Suprapubic skin (tissue), 4 donors: ENCODE data around the gene ARHGEF3. TPM values are rescaled to one million over a fixed set of nuclear protein-coding genes. Genes with fewer than 3 reads are reported as not detected.

Source experiments
- DNase-seq, 2 donors: peaks; one replicate each; pipeline ENCODE4 v3.0.0-alpha.2; 2019; ENCODE audit warnings: low spot score in 2 of 2
- H3K27ac ChIP-seq: fragments of 200-600 bp; sonication (generic); one replicate; pipeline ENCODE4 v1.5.1; 2019
- H3K27me3 ChIP-seq: fragments of 200-600 bp; sonication (generic); one replicate; pipeline ENCODE4 v1.5.1; 2019
- H3K36me3 ChIP-seq: fragments of 200-600 bp; sonication (generic); one replicate; pipeline ENCODE4 v1.5.1; 2019
- H3K4me1 ChIP-seq: fragments of 200-600 bp; sonication (generic); one replicate; pipeline ENCODE4 v1.5.1; 2019
- H3K4me3 ChIP-seq: fragments of 200-600 bp; sonication (generic); one replicate; pipeline ENCODE4 v1.5.1; 2019; ENCODE audit warnings: mild to moderate bottlenecking
- H3K9me3 ChIP-seq: fragments of 200-600 bp; sonication (generic); one replicate; pipeline ENCODE4 v1.5.1; 2019
- CTCF ChIP-seq, 2 donors: fragments of 200-600 bp in 1 of 2; fragments of 450-650 bp in 1 of 2; sonication (generic) in 1 of 2; IDR thresholded peaks; one replicate each; pipeline ENCODE4 v1.5.1; 2016 to 2019; ENCODE audit warnings: antibody characterized with exemption in 2 of 2, mild to moderate bottlenecking in 1 of 2, moderate library complexity in 1 of 2
- EP300 ChIP-seq: sonication (generic); formaldehyde crosslinking; IDR thresholded peaks from one replicate; pipeline ENCODE4 v1.6.1; 2017; ENCODE audit warnings: antibody characterized with exemption
- POLR2A ChIP-seq, 2 donors: fragments of 450-650 bp; IDR thresholded peaks; one replicate each; pipeline ENCODE4 v1.6.1; 2017; ENCODE audit warnings: antibody characterized with exemption in 2 of 2, mild to moderate bottlenecking in 2 of 2, moderate library complexity in 2 of 2
- POLR2AphosphoS5 ChIP-seq, 3 donors: sonication (generic); formaldehyde crosslinking; IDR thresholded peaks; one replicate each; pipeline ENCODE4 v1.6.1; 2017; ENCODE audit warnings: antibody characterized with exemption in 3 of 3
- WGBS: methylation state at CpG from one replicate; pipeline ENCODE4 v1.1.5; 2018; 5-methylcytosine and 5-hydroxymethylcytosine counted together
- total RNA-seq, 4 donors: library from RNA; depleted of rRNA; stranded (reverse); fragments of >200 nt; gene quantifications; one replicate each; pipeline ENCODE4 v1.1.0, GENCODE V29; 2016

ARHGEF3 gene
- total RNA-seq, 4 donors from 2014 or later, result 16.3 to 23.0 (median 19.8) TPM

GRCh38 chr3:56833022-56833421 is 31.3 kb upstream of the ARHGEF3 start:
- H3K9me3 ChIP-seq, result no peaks in the 10 kb centered on the region
- H3K4me1 ChIP-seq, result peaks cover 5% of the 10 kb centered on the region
- no peak overlapping the region for H3K4me3 ChIP-seq
- H3K27me3 ChIP-seq, result no peaks in the 10 kb centered on the region
- H3K27ac ChIP-seq, result no peak overlapping the region
- H3K36me3 ChIP-seq, result no peaks in the 10 kb centered on the region
- DNase-seq, result no peak
- no peak for TF ChIP-seq POLR2A (IDR thresholded peaks at IDR 0.05)
- no peak for TF ChIP-seq CTCF (IDR thresholded peaks at IDR 0.05)
- TF ChIP-seq EP300, result no peak
- TF ChIP-seq POLR2AphosphoS5 (IDR thresholded peaks at IDR 0.05), result no peak

GRCh38 chr3:56831572-56831971 is 29.8 kb upstream of the ARHGEF3 start:
- no peaks in the 10 kb centered on the region for H3K27me3 ChIP-seq

GRCh38 chr3:56830884-56831283 is 29.1 kb upstream of the ARHGEF3 start:
- 81% methylated on average over 2 of the region's 2 CpGs for WGBS
- H3K9me3 ChIP-seq, result no peaks in the 10 kb centered on the region
- no peak overlapping the region for H3K4me3 ChIP-seq
- H3K4me1 ChIP-seq, result peaks cover 5% of the 10 kb centered on the region
- H3K27me3 ChIP-seq, result no peaks in the 10 kb centered on the region
- H3K36me3 ChIP-seq, result no peaks in the 10 kb centered on the region
- TF ChIP-seq POLR2A (IDR thresholded peaks at IDR 0.05) (no peak), POLR2AphosphoS5 (IDR thresholded peaks at IDR 0.05) (no peak), EP300 (no peak), CTCF (IDR thresholded peaks at IDR 0.05) (no peak)
- H3K27ac ChIP-seq, result no peak overlapping the region
- DNase-seq, result no peak

More at GRCh38 chr3:56831572-56831971, 29.8 kb upstream of the ARHGEF3 start:
- no peak overlapping the region for H3K27ac ChIP-seq
- no peak for DNase-seq
- no peaks in the 10 kb centered on the region for H3K36me3 ChIP-seq
- 88% methylated on average over 3 of the region's 3 CpGs for WGBS
- H3K4me1 ChIP-seq, result peaks cover 4% of the 10 kb centered on the region
- no peak overlapping the region for H3K4me3 ChIP-seq
- H3K9me3 ChIP-seq, result no peaks in the 10 kb centered on the region
- TF ChIP-seq POLR2A (IDR thresholded peaks at IDR 0.05), result no peak
- TF ChIP-seq CTCF (IDR thresholded peaks at IDR 0.05), result no peak
- TF ChIP-seq EP300, result no peak
- TF ChIP-seq POLR2AphosphoS5 (IDR thresholded peaks at IDR 0.05), result no peak

- DNase-seq, result no peak
- H3K4me3 ChIP-seq, result no peak overlapping the region
- H3K4me1 ChIP-seq, result peaks cover 13% of the 10 kb centered on the region
- 60% methylated on average over 1 of the region's 1 CpG for WGBS
- H3K36me3 ChIP-seq, result no peaks in the 10 kb centered on the region
- H3K27me3 ChIP-seq, result no peaks in the 10 kb centered on the region
- no peak overlapping the region for H3K27ac ChIP-seq
- no peaks in the 10 kb centered on the region for H3K9me3 ChIP-seq
- TF ChIP-seq POLR2AphosphoS5 (IDR thresholded peaks at IDR 0.05) (no peak), CTCF (IDR thresholded peaks at IDR 0.05) (no peak), POLR2A (IDR thresholded peaks at IDR 0.05) (no peak), EP300 (no peak)
Measured at GRCh38 chr3:56829533-56829932, 27.8 kb upstream of the ARHGEF3 start.

- Histone ChIP-seq H3K4me1 (peaks cover 21% of the 10 kb centered on the region), H3K27me3 (no peaks in the 10 kb centered on the region), H3K9me3 (no peaks in the 10 kb centered on the region), H3K36me3 (no peaks in the 10 kb centered on the region), H3K27ac (no peak overlapping the region), H3K4me3 (no peak overlapping the region)
- no peak for TF ChIP-seq CTCF (IDR thresholded peaks at IDR 0.05)
- TF ChIP-seq POLR2AphosphoS5 (IDR thresholded peaks at IDR 0.05), result no peak
- TF ChIP-seq POLR2A (IDR thresholded peaks at IDR 0.05), result no peak
- DNase-seq, result no peak
- 94% methylated on average over 5 of the region's 5 CpGs for WGBS
Measured at GRCh38 chr3:56826831-56827722, 25.3 kb upstream of the ARHGEF3 start.
